IMR-90 (cell line): ENCODE results near the gene YY1AP1. TPM values are rescaled to one million over a fixed set of nuclear protein-coding genes. Genes with fewer than 3 reads are reported as not detected.

Experiments
- ATAC-seq: fragments of 200-7000 bp; cut with Tn5 transposase; 2 replicates; pipeline ENCODE4 v1.9.1; 2020; ENCODE audit warnings: low read depth, mild to moderate bottlenecking, moderate library complexity
- Bru-seq: library from RNA; stranded (reverse); fragments of 400-500 nt; gene quantifications from one replicate; lab custom pipeline; 2021; lab: Mats Ljungman, UMichigan
- BruChase-seq, 2 experiments: library from RNA; stranded (reverse); fragments of 400-500 nt; gene quantifications; one replicate each; lab custom pipeline; 2021; lab: Mats Ljungman, UMichigan
- BruUV-seq: library from RNA; stranded (reverse); fragments of 400-500 nt; replicated peaks from 2 replicates; lab custom pipeline; 2021; lab: Mats Ljungman, UMichigan
- CTCF ChIA-PET: fragments of 300-600 bp; formaldehyde crosslinking; extraction: SDS; loops from one replicate; lab custom pipeline; 2021; ENCODE audit warnings: antibody characterized with exemption; lab: Yijun Ruan, JAX
- POLR2A ChIA-PET: fragments of 300-600 bp; sonication (Branson Sonifier 250); formaldehyde crosslinking; loops from one replicate; lab custom pipeline; 2022; ENCODE audit warnings: antibody characterized with exemption; ENCODE audit not compliant: unreplicated experiment; lab: Charles Lee
- DNase-seq: peaks from one replicate; pipeline ENCODE4 v3.0.0; 2013
- H2AFZ ChIP-seq: replicated peaks from 2 replicates; pipeline ENCODE3; 2013; ENCODE audit warnings: low read length, mild to moderate bottlenecking; ENCODE audit not compliant: poor library complexity
- H2AK5ac ChIP-seq: 2 replicates; pipeline ENCODE4 v1.6.1; 2013; ENCODE audit warnings: low read depth, low read length, inconsistent platforms
- H2AK9ac ChIP-seq: replicated peaks from 2 replicates; pipeline ENCODE3; 2013; ENCODE audit warnings: mild to moderate bottlenecking, low read depth, low read length, moderate library complexity; ENCODE audit not compliant: poor library complexity
- H2BK120ac ChIP-seq: 2 replicates; pipeline ENCODE4 v1.6.1; 2013; ENCODE audit warnings: low read depth, low read length, inconsistent platforms
- H2BK15ac ChIP-seq: 3 replicates; pipeline ENCODE4 v1.6.1; 2013; ENCODE audit warnings: low read depth, low read length, inconsistent platforms
- H2BK20ac ChIP-seq: 2 replicates; pipeline ENCODE4 v1.6.1; 2013; ENCODE audit warnings: low read depth, mild to moderate bottlenecking, inconsistent platforms, low read length, moderate library complexity
- H2BK5ac ChIP-seq: 2 replicates; pipeline ENCODE4 v1.6.1; 2013; ENCODE audit warnings: mild to moderate bottlenecking, low read depth, low read length, inconsistent platforms; ENCODE audit not compliant: poor library complexity, severe bottlenecking
- H3K14ac ChIP-seq: replicated peaks from 2 replicates; pipeline ENCODE4 v1.6.1; 2013; ENCODE audit warnings: low read depth, low read length, inconsistent platforms
- H3K18ac ChIP-seq: 2 replicates; pipeline ENCODE4 v1.6.1; 2013; ENCODE audit warnings: low read depth, low read length, control low read depth
- H3K23ac ChIP-seq: 2 replicates; pipeline ENCODE4 v1.6.1; 2013; ENCODE audit warnings: low read depth, low read length, inconsistent platforms
- H3K27ac ChIP-seq: 2 replicates; pipeline ENCODE4 v1.5.1; 2013; ENCODE audit warnings: mild to moderate bottlenecking, control low read depth, low read length; ENCODE audit not compliant: insufficient read depth
- H3K27me3 ChIP-seq: 2 replicates; pipeline ENCODE4 v1.6.1; 2013; ENCODE audit warnings: low read length; ENCODE audit not compliant: control insufficient read depth, insufficient read depth
- H3K36me3 ChIP-seq: 2 replicates; pipeline ENCODE4 v1.6.1; 2013; ENCODE audit warnings: low read length, mixed read lengths; ENCODE audit not compliant: control insufficient read depth, insufficient read depth
- H3K4ac ChIP-seq: 2 replicates; pipeline ENCODE4 v1.6.1; 2013; ENCODE audit warnings: low read depth, low read length, inconsistent platforms
- H3K4me1 ChIP-seq: 2 replicates; pipeline ENCODE4 v1.6.1; 2013; ENCODE audit warnings: low read length, mixed read lengths; ENCODE audit not compliant: control insufficient read depth, insufficient read depth
- H3K4me2 ChIP-seq: 2 replicates; pipeline ENCODE4 v1.6.1; 2013; ENCODE audit warnings: low read depth, mild to moderate bottlenecking, control low read depth, low read length, moderate library complexity
- H3K4me3 ChIP-seq: 2 replicates; pipeline ENCODE4 v1.5.1; 2013; ENCODE audit warnings: low read depth, mild to moderate bottlenecking, control low read depth, low read length, moderate library complexity; ENCODE audit not compliant: insufficient read depth
- H3K56ac ChIP-seq: 2 replicates; pipeline ENCODE4 v1.6.1; 2013; ENCODE audit warnings: low read length, inconsistent platforms; ENCODE audit not compliant: insufficient read depth; ENCODE audit errors: extremely low read depth
- H3K79me1 ChIP-seq, 2 experiments: 2 replicates each; pipeline ENCODE4 v1.6.1; 2013; ENCODE audit warnings: low read length in 2 of 2, inconsistent platforms in 1 of 2, low read depth in 1 of 2
- H3K9ac ChIP-seq: 2 replicates; pipeline ENCODE4 v1.6.1; 2013; ENCODE audit warnings: low read depth, low read length, control low read depth
- H3K9me1 ChIP-seq: 2 replicates; pipeline ENCODE4 v1.6.1; 2013; ENCODE audit warnings: low read length, inconsistent platforms; ENCODE audit not compliant: insufficient read depth
- H3K9me3 ChIP-seq: 2 replicates; pipeline ENCODE4 v1.6.1; 2013; ENCODE audit warnings: low read length; ENCODE audit not compliant: control insufficient read depth, insufficient read depth
- H4K20me1 ChIP-seq: 2 replicates; pipeline ENCODE4 v1.6.1; 2013; ENCODE audit warnings: low read length, inconsistent platforms; ENCODE audit not compliant: insufficient read depth
- H4K5ac ChIP-seq: 2 replicates; pipeline ENCODE4 v1.6.1; 2013; ENCODE audit warnings: mild to moderate bottlenecking, low read depth, low read length, control low read depth
- H4K8ac ChIP-seq, 2 experiments: 2 replicates each; pipeline ENCODE4 v1.6.1; 2013; ENCODE audit warnings: low read depth in 2 of 2, low read length in 2 of 2, control low read depth in 1 of 2, inconsistent platforms in 1 of 2
- H4K91ac ChIP-seq: 2 replicates; pipeline ENCODE4 v1.6.1; 2013; ENCODE audit warnings: low read depth, low read length, inconsistent platforms; ENCODE audit not compliant: insufficient read depth
- BHLHE40 ChIP-seq: fragments of 150-350 bp; IDR thresholded peaks from 2 replicates; pipeline ENCODE4 v1.6.1; 2016; ENCODE audit warnings: mild to moderate bottlenecking, low read depth, low read length
- CEBPB ChIP-seq: IDR thresholded peaks from 2 replicates; pipeline ENCODE4 v1.6.1; 2012; ENCODE audit warnings: low read depth, low read length, improper control_type of control experiment
- CHD1 ChIP-seq: IDR thresholded peaks from 2 replicates; pipeline ENCODE4 v1.6.1; 2012; ENCODE audit warnings: low read depth, low read length, improper control_type of control experiment
- FOS ChIP-seq: fragments of 150-350 bp; IDR thresholded peaks from 2 replicates; pipeline ENCODE4 v1.6.1; 2016; ENCODE audit warnings: low read depth, low read length
- MAFK ChIP-seq: IDR thresholded peaks from 2 replicates; pipeline ENCODE4 v1.6.1; 2012; ENCODE audit warnings: low read depth, low read length, improper control_type of control experiment
- MAZ ChIP-seq: IDR thresholded peaks from 2 replicates; pipeline ENCODE4 v1.6.1; 2012; ENCODE audit warnings: low read depth, mild to moderate bottlenecking, low read length, improper control_type of control experiment, moderate library complexity, borderline replicate concordance
- MXI1 ChIP-seq: IDR thresholded peaks from 2 replicates; pipeline ENCODE4 v1.6.1; 2012; ENCODE audit warnings: low read depth, mild to moderate bottlenecking, low read length, moderate library complexity, borderline replicate concordance
- POLR2A ChIP-seq: IDR thresholded peaks from 2 replicates; pipeline ENCODE4 v1.6.1; 2012; ENCODE audit warnings: mild to moderate bottlenecking, low read depth, low read length
- RAD21 ChIP-seq: IDR thresholded peaks from 2 replicates; pipeline ENCODE4 v1.6.1; 2012; ENCODE audit warnings: low read length, improper control_type of control experiment
- RFX5 ChIP-seq: IDR thresholded peaks from 2 replicates; pipeline ENCODE4 v1.8.0; 2012; ENCODE audit warnings: low read depth, mild to moderate bottlenecking, low read length, moderate library complexity
- WGBS, 2 experiments: methylation state at CpG; one replicate each; pipeline versions ENCODE4 v1.1.5 to v1.1.7; 2013; ENCODE audit warnings: missing lambda C conversion rate in 2 of 2; ENCODE audit not compliant: insufficient read length in 1 of 2; ENCODE audit errors: extremely low coverage in 2 of 2; 5-methylcytosine and 5-hydroxymethylcytosine counted together
- dilution Hi-C: fragments of 300-500 bp; cut with HindIII; formaldehyde crosslinking; loops from one replicate; pipeline ENCODE4 v1.14.3; 2018; ENCODE audit warnings: low sequenced_read_pairs; ENCODE audit not compliant: unreplicated experiment
- in situ Hi-C: fragments of 300-500 bp; cut with MboI; formaldehyde crosslinking; loops from 3 replicates; pipeline ENCODE4 v1.14.3; 2019; ENCODE audit warnings: low sequenced_read_pairs, inconsistent platforms, mixed read lengths
- intact Hi-C: fragments of 100-400 bp; cut with micrococcal nuclease; formaldehyde crosslinking; loops from 2 replicates; pipeline ENCODE4 v1.10.0; 2022
- long read RNA-seq: library from polyadenylated mRNA; unstranded; transcript quantifications from one replicate; pipeline ENCODE4 v2.0.0, GENCODE V29; 2021; ENCODE audit not compliant: unreplicated experiment
- polyA plus RNA-seq, 3 experiments: library from polyadenylated mRNA; depleted of rRNA; stranded (reverse); fragments of >200 nt; gene quantifications; 2 replicates each; pipeline ENCODE4 v1.2.3, GENCODE V29; 2012; ENCODE audit warnings: low replicate concordance in 1 of 3
- total RNA-seq: library from RNA; depleted of rRNA; stranded (reverse); fragments of >200 nt; gene quantifications from 2 replicates; pipeline ENCODE4 v1.2.3, GENCODE V29; 2012; rRNA removed
- TF ChIP-seq, protein P1 (sequence below): fragments of 150-350 bp; IDR thresholded peaks from 2 replicates; pipeline ENCODE4 v1.6.1; 2017; ENCODE audit warnings: mild to moderate bottlenecking, antibody characterized with exemption, low read length, low read depth

YY1AP1 gene, protein sequence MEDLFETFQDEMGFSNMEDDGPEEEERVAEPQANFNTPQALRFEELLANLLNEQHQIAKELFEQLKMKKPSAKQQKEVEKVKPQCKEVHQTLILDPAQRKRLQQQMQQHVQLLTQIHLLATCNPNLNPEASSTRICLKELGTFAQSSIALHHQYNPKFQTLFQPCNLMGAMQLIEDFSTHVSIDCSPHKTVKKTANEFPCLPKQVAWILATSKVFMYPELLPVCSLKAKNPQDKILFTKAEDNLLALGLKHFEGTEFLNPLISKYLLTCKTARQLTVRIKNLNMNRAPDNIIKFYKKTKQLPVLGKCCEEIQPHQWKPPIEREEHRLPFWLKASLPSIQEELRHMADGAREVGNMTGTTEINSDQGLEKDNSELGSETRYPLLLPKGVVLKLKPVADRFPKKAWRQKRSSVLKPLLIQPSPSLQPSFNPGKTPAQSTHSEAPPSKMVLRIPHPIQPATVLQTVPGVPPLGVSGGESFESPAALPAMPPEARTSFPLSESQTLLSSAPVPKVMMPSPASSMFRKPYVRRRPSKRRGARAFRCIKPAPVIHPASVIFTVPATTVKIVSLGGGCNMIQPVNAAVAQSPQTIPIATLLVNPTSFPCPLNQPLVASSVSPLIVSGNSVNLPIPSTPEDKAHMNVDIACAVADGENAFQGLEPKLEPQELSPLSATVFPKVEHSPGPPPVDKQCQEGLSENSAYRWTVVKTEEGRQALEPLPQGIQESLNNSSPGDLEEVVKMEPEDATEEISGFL
- total RNA-seq: 26.4 and 31.5 TPM in 2 replicates
- 52.6 and 54.9 TPM in 2 replicates for polyA plus RNA-seq (2012; rRNA removed)
- polyA plus RNA-seq (2012; cell fraction: cytosol; rRNA removed): 21.7 and 26.2 TPM in 2 replicates
- 40.9 and 85.0 TPM in 2 replicates for polyA plus RNA-seq (2012; cell fraction: nucleus; rRNA removed; ENCODE audit: low replicate concordance)
- percentile 88 among the genes with signal in this experiment for Bru-seq, nascent RNA
- percentile 94 among the genes with signal in this experiment for BruChase-seq, experiment 1, labeled RNA remaining after a 6-hour chase
- BruChase-seq, experiment 2, labeled RNA remaining after a 2-hour chase: percentile 90 among the genes with signal in this experiment
- long read RNA-seq, partial matches to known transcripts: 7 of 25 reads
- long read RNA-seq, other reads (novel, unspliced or antisense): 9 of 25 reads

DNA sequence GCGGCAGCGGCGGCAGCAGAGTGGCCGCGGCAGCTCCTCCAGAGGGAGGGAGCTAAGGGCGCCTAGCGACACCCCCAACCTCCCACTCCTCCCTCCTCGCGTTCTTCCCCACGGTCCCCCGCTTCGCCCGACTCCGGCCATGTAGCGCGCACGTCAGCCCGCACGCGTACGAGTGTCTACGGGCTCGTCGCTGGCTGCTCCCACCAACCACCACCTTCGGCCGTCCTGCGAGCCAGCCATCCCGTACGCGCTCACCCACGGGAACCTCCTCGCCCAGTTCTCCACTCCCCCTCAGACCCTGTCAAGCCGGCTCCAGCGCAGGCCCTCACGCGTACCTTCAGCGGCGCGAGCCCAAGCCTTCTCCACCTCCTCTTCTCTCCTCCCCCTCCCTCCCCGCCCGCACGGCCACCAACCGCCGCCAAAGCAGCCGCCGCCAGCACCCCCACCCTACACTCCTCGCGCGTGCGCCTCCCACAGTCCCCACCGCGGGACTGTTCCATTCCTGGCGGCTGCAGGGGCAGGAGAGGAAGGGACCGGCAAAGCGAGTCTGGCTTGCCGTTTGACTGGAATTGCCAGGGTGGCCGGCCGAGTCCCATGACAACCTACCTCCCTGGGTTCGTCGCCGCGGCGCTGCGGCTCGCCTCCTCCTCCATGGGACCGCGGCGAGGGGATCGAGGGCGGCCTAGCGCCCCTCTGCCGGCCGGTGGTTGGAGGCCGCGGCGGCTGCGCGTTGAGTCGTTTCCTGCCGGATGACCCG, at the start of gene YY1AP1:
TSS of gene YY1AP1 (minus strand) at position 451 of the 757 bp plus-strand sequence. CDS start 8,338 bp downstream, outside the sequence.
- peak within 1 kb of the TSS; percentile 99 for H3K27ac ChIP-seq
- H3K56ac ChIP-seq: peak within 1 kb of the TSS; percentile 98
- peak within 1 kb of the TSS; percentile 92 for H2AK9ac ChIP-seq
- ATAC-seq: peak; percentile 92
- H3K9ac ChIP-seq: peak within 1 kb of the TSS; percentile 99
- H3K79me1 ChIP-seq: peaks cover 0 to 31% of the 10 kb centered on the region in 2 experiments
- dilution Hi-C loops (no loop called here), intact Hi-C loops (no loop called here), in situ Hi-C loops (no loop called here)
- no peaks in the 10 kb centered on the region for H3K27me3 ChIP-seq
- no peaks in the 10 kb centered on the region for H3K9me3 ChIP-seq
- peak within 1 kb of the TSS; percentile 100 for H3K23ac ChIP-seq
- peak within 1 kb of the TSS; percentile 80 for H3K4me3 ChIP-seq
- H2BK20ac ChIP-seq: peak within 1 kb of the TSS; percentile 92
- H3K18ac ChIP-seq: peak within 1 kb of the TSS; percentile 99
- H2AFZ ChIP-seq: peak within 1 kb of the TSS; percentile 100
- H3K4ac ChIP-seq: peak within 1 kb of the TSS; percentile 100
- peak within 1 kb of the TSS; percentile 93 for H2AK5ac ChIP-seq
- H4K8ac ChIP-seq: peak within 1 kb of the TSS; percentile 78 to 100
- peak within 1 kb of the TSS; percentile 97; the same call in 2 of the 3 replicates for H2BK15ac ChIP-seq
- peak within 1 kb of the TSS; percentile 100 for H2BK120ac ChIP-seq
- H3K4me2 ChIP-seq: peak within 1 kb of the TSS; percentile 96
- peaks cover 3% of the 10 kb centered on the region; the same call in 1 of the 2 replicates for H3K9me1 ChIP-seq
- no TSS peak for BruUV-seq
- CTCF ChIA-PET: interaction anchor here (0.6 kb wide), 1 partner anchor 144 kb away, joined by 3 read pairs; no protein-coding TSS in a partner anchor
- peak within 1 kb of the TSS; percentile 100 for H2BK5ac ChIP-seq
- peak within 1 kb of the TSS; percentile 99 for H4K5ac ChIP-seq
- DNase-seq: peak; percentile 85
- POLR2A ChIA-PET: no interaction called here
- 1% methylated on average over 44 of the region's 81 CpGs; no CpG with 5 or more reads in 1 of the 2 experiments for WGBS, 2 experiments
- H4K20me1 ChIP-seq: peaks cover 40% of the 10 kb centered on the region
- peaks cover 2% of the 10 kb centered on the region for H3K4me1 ChIP-seq
- peak within 1 kb of the TSS; percentile 99 for H4K91ac ChIP-seq
- peak within 1 kb of the TSS; percentile 100 for H3K14ac ChIP-seq
- no peaks in the 10 kb centered on the region for H3K36me3 ChIP-seq
- TF ChIP-seq CHD1: peak; percentile 99; the same call in 1 of the 2 replicates
- TF ChIP-seq, protein P1, sequence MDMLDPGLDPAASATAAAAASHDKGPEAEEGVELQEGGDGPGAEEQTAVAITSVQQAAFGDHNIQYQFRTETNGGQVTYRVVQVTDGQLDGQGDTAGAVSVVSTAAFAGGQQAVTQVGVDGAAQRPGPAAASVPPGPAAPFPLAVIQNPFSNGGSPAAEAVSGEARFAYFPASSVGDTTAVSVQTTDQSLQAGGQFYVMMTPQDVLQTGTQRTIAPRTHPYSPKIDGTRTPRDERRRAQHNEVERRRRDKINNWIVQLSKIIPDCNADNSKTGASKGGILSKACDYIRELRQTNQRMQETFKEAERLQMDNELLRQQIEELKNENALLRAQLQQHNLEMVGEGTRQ: no peak
- TF ChIP-seq RFX5: no peak
- no peak for TF ChIP-seq RAD21
- TF ChIP-seq BHLHE40: peak; percentile 97
- TF ChIP-seq CEBPB: no peak
- no peak for TF ChIP-seq MAFK
- peak; percentile 60; the same call in 1 of the 2 replicates for TF ChIP-seq MXI1
- peak; percentile 51; the same call in 1 of the 2 replicates for TF ChIP-seq MAZ
- no peak for TF ChIP-seq FOS
- TF ChIP-seq POLR2A: no peak; the same call in 1 of the 2 replicates
